Transverse colon (tissue), 4 donors: ENCODE results near the gene PGAM2. TPM values are rescaled to one million over a fixed set of nuclear protein-coding genes. Genes with fewer than 3 reads are reported as not detected.

Experiments
- DNase-seq: peaks from one replicate; pipeline ENCODE4 v3.0.0-alpha.2; 2019
- H3K27ac ChIP-seq, 4 donors: fragments of 200-600 bp; sonication (generic); 2 replicates each; pipeline ENCODE4 v1.5.1; 2016 to 2018; ENCODE audit warnings: inconsistent platforms in 4 of 4
- H3K27me3 ChIP-seq: fragments of 200-600 bp; sonication (generic); 2 replicates; pipeline ENCODE4 v1.5.1; 2017; ENCODE audit warnings: inconsistent platforms
- H3K36me3 ChIP-seq, 4 donors: fragments of 200-600 bp; sonication (generic); 2 replicates each; pipeline ENCODE4 v1.5.1; 2017 to 2019; ENCODE audit warnings: inconsistent platforms in 4 of 4
- H3K4me1 ChIP-seq, 4 donors: fragments of 200-600 bp; sonication (generic); 2 replicates each; pipeline ENCODE4 v1.5.1; 2017 to 2020; ENCODE audit warnings: inconsistent platforms in 4 of 4
- H3K4me3 ChIP-seq, 4 donors: fragments of 200-600 bp; sonication (generic); 1 replicate in 1 of 4; 2 replicates in 3 of 4; pipeline versions ENCODE4 v1.5.1 to v1.6.1; 2017 to 2019; ENCODE audit warnings: inconsistent platforms in 4 of 4
- H3K9me3 ChIP-seq, 2 donors: fragments of 200-600 bp; sonication (generic); 2 replicates each; pipeline ENCODE4 v1.5.1; 2017 to 2019; ENCODE audit warnings: inconsistent platforms in 2 of 2
- CTCF ChIP-seq, 5 experiments: fragments of 200-600 bp in 3 of 5; fragments of 450-650 bp in 2 of 5; sonication (generic) in 3 of 5; IDR thresholded peaks; 1 replicate in 2 of 5; 2 replicates in 3 of 5; pipeline ENCODE4 v1.5.1; 2016 to 2017; ENCODE audit warnings: antibody characterized with exemption in 5 of 5, inconsistent platforms in 3 of 5, mild to moderate bottlenecking in 2 of 5, moderate library complexity in 1 of 5
- EP300 ChIP-seq: sonication (generic); formaldehyde crosslinking; IDR thresholded peaks from one replicate; pipeline ENCODE4 v1.6.1; 2017; ENCODE audit warnings: antibody characterized with exemption, low read depth
- POLR2A ChIP-seq: fragments of 450-650 bp; IDR thresholded peaks from one replicate; pipeline ENCODE4 v1.6.1; 2016; ENCODE audit warnings: antibody characterized with exemption, mild to moderate bottlenecking, moderate library complexity
- POLR2AphosphoS5 ChIP-seq, 3 donors: sonication (generic); formaldehyde crosslinking; IDR thresholded peaks; one replicate each; pipeline ENCODE4 v1.6.1; 2016; ENCODE audit warnings: antibody characterized with exemption in 3 of 3
- WGBS, 2 donors: methylation state at CpG; one replicate each; pipeline ENCODE4 v1.1.5; 2018; ENCODE audit warnings: low coverage in 1 of 2; 5-methylcytosine and 5-hydroxymethylcytosine counted together
- in situ Hi-C, 4 donors: fragments of 200-750 bp; cut with MboI; loops; one replicate each; pipeline versions ENCODE4 v1.15.0 to v1.15.1; 2017; ENCODE audit warnings: low sequenced_read_pairs in 3 of 4, low pct_ligation_motif_present in 1 of 4, low pct_unique_long_range_greater_than_20kb in 1 of 4
- intact Hi-C: fragments of 100-400 bp; cut with DNase I; formaldehyde crosslinking; loops from one replicate; pipeline ENCODE4 v1.15.1; 2023; ENCODE audit warnings: low total_unique reads
- total RNA-seq, 4 donors: library from RNA; depleted of rRNA; stranded (reverse); fragments of >200 nt; gene quantifications; one replicate each; pipeline ENCODE4 v1.1.0, GENCODE V29; 2016

Gene PGAM2
- total RNA-seq, 4 donors from 2014 or later, result 9.7 TPM; not detected in 3

- intact Hi-C loops, result no loop called here
Measured at GRCh38 chr7:44095781-44096180, 30.4 kb upstream of the PGAM2 start.

GRCh38 chr7:44094883-44095592 is 29.7 kb upstream of the PGAM2 start:
- intact Hi-C loops, result no loop called here
- peaks cover 0 to 8% (median 0%) of the 10 kb centered on the region in 4 donors for H3K4me1 ChIP-seq
- H3K4me3 ChIP-seq, result no peak overlapping the region
- in situ Hi-C loops, result no loop called here
- no peaks in the 10 kb centered on the region for H3K9me3 ChIP-seq
- no peaks in the 10 kb centered on the region for H3K36me3 ChIP-seq
- no peak for DNase-seq
- 60 to 69% methylated on average over 1 to 2 of the region's 2 CpGs for WGBS, 2 donors
- TF ChIP-seq POLR2AphosphoS5 (IDR thresholded peaks at IDR 0.05) (no peak), POLR2A (no peak), CTCF (IDR thresholded peaks at IDR 0.05) (no peak), EP300 (no peak)
- no peaks in the 10 kb centered on the region for H3K27me3 ChIP-seq
- H3K27ac ChIP-seq, result no peak overlapping the region

More at GRCh38 chr7:44095781-44096180, 30.4 kb upstream of the PGAM2 start:
- H3K4me3 ChIP-seq, result no peak overlapping the region
- peaks cover 0 to 8% (median 0%) of the 10 kb centered on the region in 4 donors for H3K4me1 ChIP-seq
- H3K9me3 ChIP-seq, result no peaks in the 10 kb centered on the region
- in situ Hi-C loops, result no loop called here
- DNase-seq, result no peak
- TF ChIP-seq EP300 (no peak), POLR2A (no peak), CTCF (IDR thresholded peaks at IDR 0.05) (no peak), POLR2AphosphoS5 (IDR thresholded peaks at IDR 0.05) (no peak)
- no peaks in the 10 kb centered on the region for H3K36me3 ChIP-seq
- WGBS, 2 donors, result 93% methylated on average over 3 of the region's 3 CpGs; no CpG with 5 or more reads in 1 of the 2 donors
- H3K27me3 ChIP-seq, result no peaks in the 10 kb centered on the region
- no peak overlapping the region for H3K27ac ChIP-seq

GRCh38 chr7:44094365-44094764 is 29.0 kb upstream of the PGAM2 start:
- Histone ChIP-seq H3K4me1 (peaks cover 0 to 8% (median 0%) of the 10 kb centered on the region in 4 donors), H3K4me3 (no peak overlapping the region), H3K36me3 (no peaks in the 10 kb centered on the region), H3K9me3 (no peaks in the 10 kb centered on the region), H3K27ac (no peak overlapping the region), H3K27me3 (no peaks in the 10 kb centered on the region)
- in situ Hi-C loops (no loop called here), intact Hi-C loops (no loop called here)
- 51 to 60% methylated on average over 2 of the region's 2 CpGs for WGBS, 2 donors
- DNase-seq, result no peak
- TF ChIP-seq POLR2AphosphoS5 (IDR thresholded peaks at IDR 0.05) (no peak), EP300 (no peak), POLR2A (no peak), CTCF (IDR thresholded peaks at IDR 0.05) (no peak)

GRCh38 chr7:44093102-44093641 is 27.8 kb upstream of the PGAM2 start:
- in situ Hi-C loops, result no loop called here
- no peak overlapping the region for H3K4me3 ChIP-seq
- intact Hi-C loops, result no loop called here
- H3K4me1 ChIP-seq, result peaks cover 0 to 12% (median 0%) of the 10 kb centered on the region in 4 donors
- H3K27ac ChIP-seq, result no peak overlapping the region
- TF ChIP-seq EP300 (no peak), POLR2AphosphoS5 (IDR thresholded peaks at IDR 0.05) (no peak), CTCF (IDR thresholded peaks at IDR 0.05) (no peak), POLR2A (no peak)
- WGBS, 2 donors, result 67 to 86% methylated on average over 1 to 6 of the region's 6 CpGs
- no peak for DNase-seq
- no peaks in the 10 kb centered on the region for H3K27me3 ChIP-seq
- no peaks in the 10 kb centered on the region for H3K36me3 ChIP-seq
- no peaks in the 10 kb centered on the region for H3K9me3 ChIP-seq
